Neural cell (in vitro differentiated cells): ENCODE results near the gene IL15RA. TPM values are rescaled to one million over a fixed set of nuclear protein-coding genes. Genes with fewer than 3 reads are reported as not detected.

Experiments used
- H2AFZ ChIP-seq: fragments of 200-600, 300-800 bp; sonication (generic), shearing (Covaris generic); 2 replicates; pipeline ENCODE4 v1.6.0; 2014; ENCODE audit warnings: low read depth, mild to moderate bottlenecking, antibody characterized with exemption, low read length, moderate library complexity
- H3F3A ChIP-seq: fragments of 200-600 bp; shearing (Covaris generic); 2 replicates; pipeline ENCODE4 v1.6.1; 2016; ENCODE audit warnings: mild to moderate bottlenecking, moderate library complexity, mixed read lengths, antibody characterized with exemption, low read length; ENCODE audit not compliant: insufficient read depth, poor library complexity, severe bottlenecking
- H3K27ac ChIP-seq: fragments of 200-600, 300-800 bp; sonication (generic), shearing (Covaris generic); 2 replicates; pipeline ENCODE4 v1.5.1; 2014; ENCODE audit warnings: mild to moderate bottlenecking, low read length, moderate library complexity
- H3K27me3 ChIP-seq: fragments of 300-800, 200-600 bp; sonication (generic), shearing (Covaris generic); 2 replicates; pipeline ENCODE4 v1.6.0; 2014; ENCODE audit warnings: mild to moderate bottlenecking, low read depth, low read length, moderate library complexity; ENCODE audit not compliant: insufficient read depth
- H3K36me3 ChIP-seq: fragments of 300-800, 200-600 bp; sonication (generic), shearing (Covaris generic); 2 replicates; pipeline ENCODE4 v1.5.1; 2014; ENCODE audit warnings: mild to moderate bottlenecking, antibody characterized with exemption, low read length, moderate library complexity; ENCODE audit not compliant: insufficient read depth
- H3K4me2 ChIP-seq: fragments of 300-800, 200-600 bp; sonication (generic), shearing (Covaris generic); 2 replicates; pipeline ENCODE4 v1.6.0; 2014; ENCODE audit warnings: mild to moderate bottlenecking, low read length
- H3K4me3 ChIP-seq: fragments of 300-800, 200-600 bp; sonication (generic), shearing (Covaris generic); 2 replicates; pipeline ENCODE4 v1.5.1; 2014; ENCODE audit warnings: mild to moderate bottlenecking, low read length, moderate library complexity
- H3K79me2 ChIP-seq: fragments of 200-600 bp; shearing (Covaris generic); replicated peaks from 2 replicates; pipeline ENCODE4 v1.6.0; 2014; ENCODE audit warnings: mild to moderate bottlenecking, low read length, moderate library complexity; ENCODE audit not compliant: insufficient read depth
- H3K9ac ChIP-seq: fragments of 300-800, 200-600 bp; sonication (generic), shearing (Covaris generic); 2 replicates; pipeline ENCODE4 v1.6.1; 2016; ENCODE audit warnings: mild to moderate bottlenecking, low read length, mixed read lengths
- H3K9me2 ChIP-seq: fragments of 200-600 bp; shearing (Covaris generic); 2 replicates; pipeline ENCODE4 v1.6.1; 2016; ENCODE audit warnings: mild to moderate bottlenecking, low read length, mixed read lengths; ENCODE audit not compliant: insufficient read depth
- H3K9me3 ChIP-seq: fragments of 200-600, 300-800 bp; sonication (generic), shearing (Covaris generic); 2 replicates; pipeline ENCODE4 v1.6.1; 2016; ENCODE audit warnings: mild to moderate bottlenecking, mixed run types, low read length, moderate library complexity, mixed read lengths
- H4K20me1 ChIP-seq: fragments of 200-600 bp; shearing (Covaris generic); 2 replicates; pipeline ENCODE4 v1.6.1; 2016; ENCODE audit warnings: mild to moderate bottlenecking, mixed run types; ENCODE audit not compliant: insufficient read depth
- CTCF ChIP-seq: fragments of 450-650 bp; IDR thresholded peaks from 2 replicates; pipeline ENCODE4 v1.5.1; 2014; ENCODE audit warnings: antibody characterized with exemption, mild to moderate bottlenecking, moderate library complexity; ENCODE audit not compliant: poor library complexity, severe bottlenecking
- EP300 ChIP-seq: fragments of 450-650 bp; conservative IDR thresholded peaks from 2 replicates; pipeline ENCODE4 v1.6.1; 2014; ENCODE audit warnings: antibody characterized with exemption, mild to moderate bottlenecking, moderate library complexity; ENCODE audit not compliant: poor library complexity, severe bottlenecking
- EZH2 ChIP-seq: fragments of 200-600, 300-800 bp; shearing (Covaris generic), sonication (generic); IDR thresholded peaks from 2 replicates; pipeline ENCODE4 v1.6.1; 2014; ENCODE audit warnings: antibody characterized with exemption, low read length, borderline replicate concordance, mild to moderate bottlenecking; ENCODE audit not compliant: insufficient read depth, poor library complexity, severe bottlenecking
- MXI1 ChIP-seq: fragments of 450-650 bp; conservative IDR thresholded peaks from 2 replicates; pipeline ENCODE4 v1.6.1; 2014; ENCODE audit warnings: antibody characterized with exemption, mild to moderate bottlenecking; ENCODE audit not compliant: poor library complexity, severe bottlenecking
- POLR2AphosphoS5 ChIP-seq: IDR thresholded peaks from 2 replicates; pipeline ENCODE4 v1.6.1; 2012
- RAD21 ChIP-seq: fragments of 450-650 bp; conservative IDR thresholded peaks from 2 replicates; pipeline ENCODE4 v1.6.1; 2014; ENCODE audit warnings: antibody characterized with exemption, mild to moderate bottlenecking, moderate library complexity
- REST ChIP-seq: IDR thresholded peaks from 2 replicates; pipeline ENCODE4 v1.6.1; 2012; ENCODE audit warnings: borderline replicate concordance
- SMC3 ChIP-seq: fragments of 450-650 bp; conservative IDR thresholded peaks from 2 replicates; pipeline ENCODE4 v1.6.1; 2014; ENCODE audit warnings: antibody characterized with exemption, mild to moderate bottlenecking, moderate library complexity; ENCODE audit not compliant: poor library complexity
- TAF1 ChIP-seq: IDR thresholded peaks from 2 replicates; pipeline ENCODE4 v1.6.1; 2012; ENCODE audit warnings: low read depth
- polyA plus RNA-seq: library from polyadenylated mRNA; depleted of rRNA; stranded (reverse); fragments of >200 nt; gene quantifications from 2 replicates; pipeline ENCODE4 v1.2.3, GENCODE V29; 2014

Gene IL15RA
- polyA plus RNA-seq, 1 donor from 2014 or later = not detected

GRCh38 chr10:6018422-6018821 lies 41.1 kb upstream of the IL15RA start:
- Histone ChIP-seq H3K27me3 (no peaks in the 10 kb centered on the region), H2AFZ (no peak overlapping the region), H3K27ac (no peak overlapping the region), H3K36me3 (no peaks in the 10 kb centered on the region), H4K20me1 (no peaks in the 10 kb centered on the region), H3K4me2 (no peak overlapping the region), H3K79me2 (no peaks in the 10 kb centered on the region), H3K9ac (no peak overlapping the region), H3K9me2 (no peaks in the 10 kb centered on the region), H3K4me3 (no peak overlapping the region), H3F3A (no peaks in the 10 kb centered on the region), H3K9me3 (no peaks in the 10 kb centered on the region)
- TF ChIP-seq RAD21 (no peak), MXI1 (no peak), TAF1 (no peak), CTCF (no peak), SMC3 (no peak), EZH2 (no peak), POLR2AphosphoS5 (no peak), REST (no peak), EP300 (no peak)

GRCh38 chr10:6017781-6018354 lies 40.5 kb upstream of the IL15RA start:
- H3K36me3 ChIP-seq = no peaks in the 10 kb centered on the region
- no peak overlapping the region for H3K4me3 ChIP-seq
- no peaks in the 10 kb centered on the region for H3K9me3 ChIP-seq
- no peaks in the 10 kb centered on the region for H4K20me1 ChIP-seq
- H3K27ac ChIP-seq = no peak overlapping the region
- no peak overlapping the region for H3K9ac ChIP-seq
- no peaks in the 10 kb centered on the region for H3K27me3 ChIP-seq
- TF ChIP-seq CTCF = no peak
- TF ChIP-seq EP300 = no peak
- no peak for TF ChIP-seq SMC3
- TF ChIP-seq MXI1 = no peak
- TF ChIP-seq TAF1 = no peak
- TF ChIP-seq REST = no peak
- no peak for TF ChIP-seq POLR2AphosphoS5
- no peaks in the 10 kb centered on the region for H3K9me2 ChIP-seq
- H3F3A ChIP-seq = no peaks in the 10 kb centered on the region
- H3K4me2 ChIP-seq = no peak overlapping the region
- no peaks in the 10 kb centered on the region for H3K79me2 ChIP-seq
- no peak overlapping the region for H2AFZ ChIP-seq
